H1 (cell line): ENCODE results near the gene RDM1.

Source experiments
- BRCA1 ChIP-seq: IDR thresholded peaks from 2 replicates; pipeline ENCODE4 v1.6.1; 2012; ENCODE audit warnings: low read depth, low read length, improper control_type of control experiment
- GABPA ChIP-seq: IDR thresholded peaks from 2 replicates; pipeline ENCODE4 v1.6.1; 2011; ENCODE audit warnings: mild to moderate bottlenecking, low read length, moderate library complexity, borderline replicate concordance; ENCODE audit not compliant: insufficient read depth
- POLR2A ChIP-seq, 2 experiments: IDR thresholded peaks; 1 replicate in 1 of 2; 2 replicates in 1 of 2; pipeline ENCODE4 v1.6.1; 2011; ENCODE audit warnings: low read depth in 2 of 2, low read length in 2 of 2, mild to moderate bottlenecking in 2 of 2; ENCODE audit errors: control extremely low read depth in 1 of 2
- RFX5 ChIP-seq: IDR thresholded peaks from 2 replicates; pipeline ENCODE4 v1.6.1; 2011; ENCODE audit warnings: low read depth, low read length, improper control_type of control experiment, borderline replicate concordance
- TCF12 ChIP-seq: IDR thresholded peaks from 2 replicates; pipeline ENCODE4 v1.6.1; 2011; ENCODE audit warnings: low read depth, mild to moderate bottlenecking, low read length
- TF ChIP-seq, protein P1 (sequence below), 3 experiments: IDR thresholded peaks; 1 replicate in 2 of 3; 2 replicates in 1 of 3; pipeline versions ENCODE4 v1.5.1 to v1.6.1; 2011; ENCODE audit warnings: low read length in 3 of 3, mild to moderate bottlenecking in 3 of 3, inconsistent platforms in 2 of 3, low read depth in 1 of 3, moderate library complexity in 1 of 3; ENCODE audit not compliant: insufficient read depth in 1 of 3; ENCODE audit errors: control extremely low read depth in 1 of 3
- TF ChIP-seq, protein P2 (sequence below): IDR thresholded peaks from 2 replicates; pipeline ENCODE4 v1.6.1; 2012; ENCODE audit warnings: inconsistent platforms
- TF ChIP-seq, protein P3 (sequence below): IDR thresholded peaks from 2 replicates; pipeline ENCODE4 v1.6.1; 2011; ENCODE audit warnings: low read length, improper control_type of control experiment

DNA sequence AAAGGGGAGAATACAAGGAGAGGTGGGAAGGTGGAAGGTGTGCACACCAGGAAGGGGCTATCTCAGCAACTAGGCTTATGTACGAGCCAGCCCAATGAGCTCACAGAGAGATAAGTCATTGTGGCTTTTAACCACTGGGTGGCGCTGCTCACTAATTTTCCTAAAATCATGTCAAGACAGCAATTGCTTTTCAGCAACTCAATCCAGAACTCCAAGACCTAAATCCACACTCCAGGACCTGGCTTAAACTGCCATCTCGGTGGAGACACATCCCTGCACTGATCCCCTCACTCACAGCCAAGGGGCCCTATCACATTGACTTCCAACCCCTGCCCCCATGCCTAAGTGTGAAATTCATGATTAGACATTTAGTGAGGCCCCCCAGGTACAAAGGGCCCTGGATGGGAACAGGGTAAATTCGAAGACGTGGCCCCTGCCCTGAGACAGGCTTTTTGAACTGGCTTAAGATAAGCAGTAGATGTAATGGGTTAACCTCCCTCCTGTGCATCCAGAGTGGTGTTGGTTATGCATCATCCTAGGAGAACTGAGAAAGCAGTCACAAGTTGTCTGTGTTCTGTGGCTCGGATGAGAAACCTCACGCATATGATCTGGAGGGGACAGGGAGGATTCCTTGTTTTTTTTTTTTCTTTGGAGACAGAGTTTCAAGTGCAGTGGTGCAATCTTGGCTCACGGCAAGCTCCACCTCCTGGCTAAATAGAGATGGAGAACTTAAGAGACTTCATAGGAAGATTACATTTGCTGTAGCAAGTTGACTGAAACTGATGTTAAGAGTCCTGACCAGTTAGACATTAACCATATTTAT lies 39.2 kb upstream of the RDM1 start:
- TF ChIP-seq, protein P1, sequence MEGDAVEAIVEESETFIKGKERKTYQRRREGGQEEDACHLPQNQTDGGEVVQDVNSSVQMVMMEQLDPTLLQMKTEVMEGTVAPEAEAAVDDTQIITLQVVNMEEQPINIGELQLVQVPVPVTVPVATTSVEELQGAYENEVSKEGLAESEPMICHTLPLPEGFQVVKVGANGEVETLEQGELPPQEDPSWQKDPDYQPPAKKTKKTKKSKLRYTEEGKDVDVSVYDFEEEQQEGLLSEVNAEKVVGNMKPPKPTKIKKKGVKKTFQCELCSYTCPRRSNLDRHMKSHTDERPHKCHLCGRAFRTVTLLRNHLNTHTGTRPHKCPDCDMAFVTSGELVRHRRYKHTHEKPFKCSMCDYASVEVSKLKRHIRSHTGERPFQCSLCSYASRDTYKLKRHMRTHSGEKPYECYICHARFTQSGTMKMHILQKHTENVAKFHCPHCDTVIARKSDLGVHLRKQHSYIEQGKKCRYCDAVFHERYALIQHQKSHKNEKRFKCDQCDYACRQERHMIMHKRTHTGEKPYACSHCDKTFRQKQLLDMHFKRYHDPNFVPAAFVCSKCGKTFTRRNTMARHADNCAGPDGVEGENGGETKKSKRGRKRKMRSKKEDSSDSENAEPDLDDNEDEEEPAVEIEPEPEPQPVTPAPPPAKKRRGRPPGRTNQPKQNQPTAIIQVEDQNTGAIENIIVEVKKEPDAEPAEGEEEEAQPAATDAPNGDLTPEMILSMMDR (IDR thresholded peaks at IDR 0.05; ENCODE audit: control extremely low read depth in 1 of 3, insufficient read depth in 1 of 3, low read depth in 1 of 3, low read length in 3 of 3), result peak; percentile 15 to 88 (median 81)
- TF ChIP-seq POLR2A (IDR thresholded peaks at IDR 0.05; ENCODE audit: control extremely low read depth in 1 of 2, low read depth in 2 of 2, low read length in 2 of 2), result no peak
- no peak for TF ChIP-seq GABPA
- TF ChIP-seq BRCA1, result no peak
- TF ChIP-seq TCF12, result no peak
- TF ChIP-seq RFX5, result no peak
- TF ChIP-seq, protein P2, sequence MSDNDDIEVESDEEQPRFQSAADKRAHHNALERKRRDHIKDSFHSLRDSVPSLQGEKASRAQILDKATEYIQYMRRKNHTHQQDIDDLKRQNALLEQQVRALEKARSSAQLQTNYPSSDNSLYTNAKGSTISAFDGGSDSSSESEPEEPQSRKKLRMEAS, result no peak
- TF ChIP-seq, protein P3, sequence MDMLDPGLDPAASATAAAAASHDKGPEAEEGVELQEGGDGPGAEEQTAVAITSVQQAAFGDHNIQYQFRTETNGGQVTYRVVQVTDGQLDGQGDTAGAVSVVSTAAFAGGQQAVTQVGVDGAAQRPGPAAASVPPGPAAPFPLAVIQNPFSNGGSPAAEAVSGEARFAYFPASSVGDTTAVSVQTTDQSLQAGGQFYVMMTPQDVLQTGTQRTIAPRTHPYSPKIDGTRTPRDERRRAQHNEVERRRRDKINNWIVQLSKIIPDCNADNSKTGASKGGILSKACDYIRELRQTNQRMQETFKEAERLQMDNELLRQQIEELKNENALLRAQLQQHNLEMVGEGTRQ, result no peak
